Body of pancreas (tissue), 4 donors: ENCODE results near the gene MARCOL.

Experiments used
- CTCF ChIP-seq, 7 experiments: fragments of 450-650 bp in 4 of 7; fragments of 200-600 bp in 3 of 7; sonication (generic) in 3 of 7; IDR thresholded peaks; one replicate each; pipeline ENCODE4 v1.5.1; 2016 to 2019; ENCODE audit warnings: antibody characterized with exemption in 7 of 7
- POLR2A ChIP-seq, 3 donors: fragments of 450-650 bp; IDR thresholded peaks; one replicate each; pipeline ENCODE4 v1.6.1; 2016; ENCODE audit warnings: antibody characterized with exemption in 3 of 3, mild to moderate bottlenecking in 2 of 3

- TF ChIP-seq CTCF (IDR thresholded peaks at IDR 0.05) (no peak), POLR2A (IDR thresholded peaks at IDR 0.05) (no peak)
These were observed 8.5 kb upstream of the MARCOL start for GRCh38 chr5:148229840-148230239.
